ENCODE measurements around the gene RPL29. TPM values are rescaled to one million over a fixed set of nuclear protein-coding genes. Genes with fewer than 3 reads are reported as not detected.

RPL29 gene
- total RNA-seq, 1 donor from 2014 or later: 466 TPM

GRCh38 chr3:51970606-51971300 is 24.9 kb downstream of the RPL29 start:
- no peak for DNase-seq (ENCODE audit: low spot score)
- intact Hi-C loops (cut with DNase I): no loop called here

- no peak for DNase-seq (ENCODE audit: low spot score)
- intact Hi-C loops (cut with DNase I): no loop called here
Measured at GRCh38 chr3:51969841-51970240, 25.9 kb downstream of the RPL29 start.

- DNase-seq (ENCODE audit: low spot score): no peak
- intact Hi-C loops (cut with DNase I): no loop called here
Measured at GRCh38 chr3:51968883-51969678, 26.6 kb downstream of the RPL29 start.

- intact Hi-C loops (cut with DNase I): no loop called here
- DNase-seq (ENCODE audit: low spot score): no peak
Measured at GRCh38 chr3:51968170-51968775, 27.4 kb downstream of the RPL29 start.

- intact Hi-C loops (cut with DNase I): no loop called here
- peak; percentile 91 for DNase-seq (ENCODE audit: low spot score)
Measured at GRCh38 chr3:51967384-51968169, 28.1 kb downstream of the RPL29 start, which contains the start of gene PCBP4. PCBP4 (minus strand) TSS chr3:51967454; CDS start chr3:51961240, 6,214 bp downstream.

- no peak for DNase-seq (ENCODE audit: low spot score)
- intact Hi-C loops (cut with DNase I): no loop called here
Measured at GRCh38 chr3:51966922-51967383, 28.7 kb downstream of the RPL29 start.

GRCh38 chr3:51966486-51966885 is 29.2 kb downstream of the RPL29 start:
- intact Hi-C loops (cut with DNase I): no loop called here
- no peak for DNase-seq (ENCODE audit: low spot score)

GRCh38 chr3:51966016-51966415 is 29.7 kb downstream of the RPL29 start:
- intact Hi-C loops (cut with DNase I): no loop called here
- DNase-seq (ENCODE audit: low spot score): no peak

GRCh38 chr3:51964521-51964920 is 31.2 kb downstream of the RPL29 start:
- intact Hi-C loops (cut with DNase I): no loop called here
- no peak for DNase-seq (ENCODE audit: low spot score)

- DNase-seq (ENCODE audit: low spot score): no peak
- intact Hi-C loops (cut with DNase I): no loop called here
Measured at GRCh38 chr3:51963951-51964451, 31.7 kb downstream of the RPL29 start.

- intact Hi-C loops (cut with DNase I): no loop called here
- no peak for DNase-seq (ENCODE audit: low spot score)
Measured at GRCh38 chr3:51962854-51963530, 32.7 kb downstream of the RPL29 start.

- DNase-seq (ENCODE audit: low spot score): no peak
- intact Hi-C loops (cut with DNase I): no loop called here
Measured at GRCh38 chr3:51961602-51962569, 33.8 kb downstream of the RPL29 start.

GRCh38 chr3:51961011-51961410 is 34.7 kb downstream of the RPL29 start:
- intact Hi-C loops (cut with DNase I): no loop called here
- DNase-seq (ENCODE audit: low spot score): no peak

- no peak for DNase-seq (ENCODE audit: low spot score)
- intact Hi-C loops (cut with DNase I): no loop called here
Measured at GRCh38 chr3:51960386-51960785, 35.3 kb downstream of the RPL29 start.

GRCh38 chr3:51959651-51960050 is 36.0 kb downstream of the RPL29 start:
- intact Hi-C loops (cut with DNase I): no loop called here
- no peak for DNase-seq (ENCODE audit: low spot score)

GRCh38 chr3:51958603-51959521 is 36.8 kb downstream of the RPL29 start:
- DNase-seq (ENCODE audit: low spot score): no peak
- intact Hi-C loops (cut with DNase I): no loop called here

Data from cardiac septum (tissue), 1 donor.